BJ (cell line): Measurements from ENCODE around the gene C16orf74. TPM values are rescaled to one million over a fixed set of nuclear protein-coding genes. Genes with fewer than 3 reads are reported as not detected.

Experiments
- CTCF ChIA-PET: fragments of 350-600 bp; formaldehyde crosslinking; extraction: SDS; loops from one replicate; lab custom pipeline; 2021; ENCODE audit warnings: antibody characterized with exemption, inconsistent platforms; lab: Yijun Ruan, JAX
- POLR2A ChIA-PET: fragments of 300-600 bp; sonication (Branson Sonifier 250); formaldehyde crosslinking; extraction: SDS; loops from one replicate; lab custom pipeline; 2021; ENCODE audit warnings: antibody characterized with exemption; lab: Charles Lee
- DNase-seq: peaks from one replicate; pipeline ENCODE4 v3.0.0-alpha.2; 2011; ENCODE audit warnings: low read depth
- H3K27me3 ChIP-seq: 2 replicates; pipeline ENCODE4 v1.6.0; 2011; ENCODE audit warnings: low read length; ENCODE audit not compliant: control insufficient read depth, insufficient read depth
- H3K36me3 ChIP-seq: 2 replicates; pipeline ENCODE4 v1.5.1; 2011; ENCODE audit warnings: low read length; ENCODE audit not compliant: control insufficient read depth, insufficient read depth
- H3K4me3 ChIP-seq: 2 replicates; pipeline ENCODE4 v1.5.1; 2011; ENCODE audit warnings: low read depth, mild to moderate bottlenecking, control low read depth, low read length
- polyA plus RNA-seq: library from polyadenylated mRNA; depleted of rRNA; stranded (reverse); fragments of >200 nt; gene quantifications from 2 replicates; pipeline ENCODE4 v1.2.3, GENCODE V29; 2011
- TF ChIP-seq, protein P1 (sequence below): IDR thresholded peaks from 2 replicates; pipeline ENCODE4 v1.5.1; 2011; ENCODE audit warnings: low read depth, mild to moderate bottlenecking, control low read depth, inconsistent platforms, low read length, moderate library complexity; ENCODE audit not compliant: insufficient read depth

C16orf74 gene
- polyA plus RNA-seq, 1 experiment, result 2.9 TPM

DNA sequence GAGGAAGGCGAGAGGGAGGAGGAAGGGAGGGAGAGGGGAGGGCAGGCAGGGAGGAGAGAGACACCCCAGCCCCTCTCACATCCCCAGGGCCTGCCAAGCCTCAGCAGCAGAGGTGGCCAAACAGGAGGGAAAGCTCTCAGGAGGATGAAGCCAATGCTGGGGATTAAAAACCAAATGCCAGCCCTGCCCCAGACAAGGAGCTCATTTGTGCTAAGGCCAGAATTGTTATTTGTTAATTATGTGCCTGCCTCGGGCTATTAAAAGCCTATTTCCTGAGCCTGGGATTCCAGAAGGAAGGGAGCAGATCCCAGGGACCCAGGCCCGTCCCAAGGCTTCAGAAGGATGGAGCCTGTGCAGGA is 34.2 kb downstream of the C16orf74 start:
- Histone ChIP-seq H3K36me3 (no peaks in the 10 kb centered on the region), H3K4me3 (no peak overlapping the region), H3K27me3 (no peaks in the 10 kb centered on the region)
- TF ChIP-seq, protein P1, sequence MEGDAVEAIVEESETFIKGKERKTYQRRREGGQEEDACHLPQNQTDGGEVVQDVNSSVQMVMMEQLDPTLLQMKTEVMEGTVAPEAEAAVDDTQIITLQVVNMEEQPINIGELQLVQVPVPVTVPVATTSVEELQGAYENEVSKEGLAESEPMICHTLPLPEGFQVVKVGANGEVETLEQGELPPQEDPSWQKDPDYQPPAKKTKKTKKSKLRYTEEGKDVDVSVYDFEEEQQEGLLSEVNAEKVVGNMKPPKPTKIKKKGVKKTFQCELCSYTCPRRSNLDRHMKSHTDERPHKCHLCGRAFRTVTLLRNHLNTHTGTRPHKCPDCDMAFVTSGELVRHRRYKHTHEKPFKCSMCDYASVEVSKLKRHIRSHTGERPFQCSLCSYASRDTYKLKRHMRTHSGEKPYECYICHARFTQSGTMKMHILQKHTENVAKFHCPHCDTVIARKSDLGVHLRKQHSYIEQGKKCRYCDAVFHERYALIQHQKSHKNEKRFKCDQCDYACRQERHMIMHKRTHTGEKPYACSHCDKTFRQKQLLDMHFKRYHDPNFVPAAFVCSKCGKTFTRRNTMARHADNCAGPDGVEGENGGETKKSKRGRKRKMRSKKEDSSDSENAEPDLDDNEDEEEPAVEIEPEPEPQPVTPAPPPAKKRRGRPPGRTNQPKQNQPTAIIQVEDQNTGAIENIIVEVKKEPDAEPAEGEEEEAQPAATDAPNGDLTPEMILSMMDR, result no peak
- DNase-seq, result no peak
- POLR2A ChIA-PET, result no interaction called here
- CTCF ChIA-PET, result interaction anchor here (0.5 to 3.5 kb wide), 20 partner anchors 11 to 471 kb away, joined by 3 to 21 read pairs (median 4); no protein-coding TSS in a partner anchor

DNA sequence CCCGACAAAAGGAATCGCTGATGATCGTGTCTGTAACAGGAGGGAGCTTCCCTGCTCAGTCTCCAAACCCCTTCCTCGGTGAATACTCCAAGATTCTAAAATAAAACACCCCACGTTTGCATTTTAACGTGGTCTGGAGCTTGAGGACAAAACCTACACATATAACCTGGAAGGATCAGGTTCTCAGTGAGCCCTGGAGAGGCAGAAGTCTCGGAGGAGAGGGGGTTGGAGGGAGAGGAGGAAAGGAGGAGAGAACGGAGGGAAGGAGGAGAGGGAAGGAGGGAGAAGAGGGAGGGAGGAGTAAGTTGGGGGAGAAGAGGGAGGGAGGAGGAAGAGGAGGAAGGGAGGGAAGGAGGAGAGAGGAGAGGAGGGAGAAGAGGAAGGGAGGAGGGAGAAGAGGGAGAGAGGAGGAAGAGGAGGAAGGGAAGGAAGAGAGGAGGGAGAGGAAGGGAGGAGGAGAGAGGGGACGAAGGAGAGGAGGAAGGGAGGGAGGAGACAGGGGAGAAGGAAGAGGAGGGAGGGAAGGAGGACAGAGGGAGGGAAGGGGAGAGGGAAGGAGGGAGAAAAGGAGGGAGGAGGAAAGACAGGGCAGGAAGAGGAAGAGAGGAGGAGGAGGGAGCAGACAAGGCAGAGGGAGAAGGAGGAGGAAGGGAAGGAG is 34.7 kb downstream of the C16orf74 start:
- ChIA-PET POLR2A (no interaction called here), CTCF (interaction anchor here (0.5 to 3.5 kb wide), 18 partner anchors 11 to 602 kb away, joined by 3 to 21 read pairs (median 4); no protein-coding TSS in a partner anchor)
- no peaks in the 10 kb centered on the region for H3K36me3 ChIP-seq
- no peak for DNase-seq
- no peaks in the 10 kb centered on the region for H3K27me3 ChIP-seq
- TF ChIP-seq, protein P1, result no peak
- no peak overlapping the region for H3K4me3 ChIP-seq

DNA sequence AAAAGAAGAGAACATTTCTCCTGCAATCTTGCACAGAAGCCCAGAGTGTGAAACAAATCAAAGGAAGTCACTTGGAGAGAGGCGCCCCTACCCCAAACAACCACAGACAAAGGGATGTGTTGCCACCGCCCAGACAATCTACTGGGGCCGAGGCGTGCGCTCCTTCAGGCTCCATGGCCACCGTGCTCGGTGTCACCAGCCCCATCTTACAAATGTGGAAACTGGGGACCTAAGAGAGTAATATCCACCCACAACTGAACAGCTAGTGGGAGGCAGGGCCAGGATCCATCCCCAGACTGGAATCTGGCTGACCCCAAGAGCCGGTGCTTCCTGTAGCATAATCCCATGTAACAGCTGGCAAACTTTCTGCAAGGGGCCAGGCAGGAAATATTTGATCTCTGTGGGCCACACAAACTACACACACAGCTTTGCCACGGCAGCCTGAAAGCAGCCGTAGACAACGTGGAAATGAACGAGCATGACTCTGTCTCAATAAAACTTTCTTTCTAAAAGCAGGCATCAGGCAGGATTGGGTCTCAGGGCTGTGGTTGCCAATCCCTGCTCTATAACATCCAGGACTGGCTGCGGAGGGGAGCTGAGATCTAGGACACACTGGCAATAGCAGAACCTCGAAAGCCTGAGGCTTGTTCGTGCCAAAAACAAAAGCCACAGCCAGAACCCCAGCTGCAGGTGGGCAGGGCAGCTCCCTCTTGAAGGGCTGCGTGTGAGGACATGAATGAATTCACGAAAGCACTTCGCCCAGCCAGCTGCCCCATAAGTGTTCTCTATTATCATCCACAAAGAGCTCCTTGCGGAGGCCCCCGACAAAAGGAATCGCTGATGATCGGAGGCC is 35.5 kb downstream of the C16orf74 start:
- DNase-seq, result no peak
- H3K36me3 ChIP-seq, result no peaks in the 10 kb centered on the region
- POLR2A ChIA-PET, result no interaction called here
- CTCF ChIA-PET, result interaction anchor here (0.5 to 1.8 kb wide), 8 partner anchors 21 to 603 kb away, joined by 3 to 4 read pairs (median 4); no protein-coding TSS in a partner anchor
- H3K4me3 ChIP-seq, result no peak overlapping the region
- TF ChIP-seq, protein P1, result no peak
- H3K27me3 ChIP-seq, result no peaks in the 10 kb centered on the region

DNA sequence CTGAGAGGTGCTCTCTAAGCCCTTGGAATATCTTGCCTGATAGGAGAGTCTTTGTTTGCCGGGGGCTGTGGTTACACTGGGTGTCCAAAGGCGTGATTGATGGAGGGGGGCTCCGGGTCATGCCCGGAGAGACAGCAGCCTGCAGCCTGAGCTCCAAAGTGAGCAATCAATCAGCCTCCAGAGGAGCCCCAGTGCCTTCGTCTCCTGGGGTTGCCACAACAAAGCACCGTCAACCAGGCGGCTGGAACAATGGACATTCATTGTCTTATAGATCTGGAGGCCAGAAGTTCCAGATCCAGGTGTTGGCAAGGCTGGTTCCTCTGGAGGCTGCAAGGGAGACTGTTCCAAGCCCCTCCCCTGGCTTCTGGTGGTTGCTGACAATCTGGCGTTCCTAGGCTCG is 38.1 kb downstream of the C16orf74 start:
- Histone ChIP-seq H3K4me3 (no peak overlapping the region), H3K36me3 (no peaks in the 10 kb centered on the region), H3K27me3 (no peaks in the 10 kb centered on the region)
- TF ChIP-seq, protein P1, result no peak
- ChIA-PET CTCF (interaction anchor here (1.0 to 1.5 kb wide), 2 partner anchors 175 to 292 kb away, joined by 3 to 4 read pairs; no protein-coding TSS in a partner anchor), POLR2A (no interaction called here)
- no peak for DNase-seq

DNA sequence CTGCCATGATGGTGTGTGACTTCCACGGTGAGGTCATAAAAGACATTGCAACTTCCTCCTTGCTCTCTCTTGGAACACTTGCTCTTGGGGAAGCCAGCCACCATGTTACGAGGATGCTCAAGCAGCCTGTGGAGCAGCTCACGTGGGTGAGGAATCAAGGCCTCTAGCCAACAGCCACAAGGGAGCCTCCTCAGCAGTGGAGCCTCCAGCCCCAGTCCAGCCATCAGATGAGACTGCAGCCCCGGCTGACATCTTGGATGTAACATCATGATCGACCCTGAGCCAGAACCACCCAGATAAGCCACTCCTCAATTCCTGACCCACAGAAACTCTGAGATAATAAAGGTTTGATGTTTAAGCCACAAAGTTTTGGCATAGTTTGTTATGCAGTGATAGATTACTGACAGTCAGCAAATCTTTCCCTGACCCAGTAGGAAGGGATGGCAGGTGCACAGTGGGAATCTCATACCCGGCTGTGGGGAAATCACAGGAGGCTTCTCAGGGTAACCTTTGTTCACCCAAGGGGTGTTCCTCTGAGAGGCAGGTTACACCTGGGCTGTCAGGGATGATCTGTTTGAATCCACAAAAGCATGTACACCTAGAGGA is 38.8 kb downstream of the C16orf74 start:
- ChIA-PET POLR2A (no interaction called here), CTCF (no interaction called here)
- no peaks in the 10 kb centered on the region for H3K27me3 ChIP-seq
- DNase-seq, result no peak
- H3K4me3 ChIP-seq, result no peak overlapping the region
- TF ChIP-seq, protein P1, result no peak
- H3K36me3 ChIP-seq, result no peaks in the 10 kb centered on the region
